AG10803 (cell line): ENCODE results near the gene H6PD.
A peak's percentile ranks its signal among the peaks of the same experiment; 100 is the strongest.

Experiments
- DNase-seq: peaks from one replicate; pipeline ENCODE4 v3.0.0; 2010; ENCODE audit warnings: low read depth
- H3K4me3 ChIP-seq: 2 replicates; pipeline ENCODE4 v1.5.1; 2011; ENCODE audit warnings: mild to moderate bottlenecking, low read length, control low read depth
- TF ChIP-seq, protein P1 (sequence below): conservative IDR thresholded peaks from 2 replicates; pipeline ENCODE4 v1.5.1; 2011; ENCODE audit warnings: mild to moderate bottlenecking, low read length, control low read depth, inconsistent platforms

H6PD gene

DNA sequence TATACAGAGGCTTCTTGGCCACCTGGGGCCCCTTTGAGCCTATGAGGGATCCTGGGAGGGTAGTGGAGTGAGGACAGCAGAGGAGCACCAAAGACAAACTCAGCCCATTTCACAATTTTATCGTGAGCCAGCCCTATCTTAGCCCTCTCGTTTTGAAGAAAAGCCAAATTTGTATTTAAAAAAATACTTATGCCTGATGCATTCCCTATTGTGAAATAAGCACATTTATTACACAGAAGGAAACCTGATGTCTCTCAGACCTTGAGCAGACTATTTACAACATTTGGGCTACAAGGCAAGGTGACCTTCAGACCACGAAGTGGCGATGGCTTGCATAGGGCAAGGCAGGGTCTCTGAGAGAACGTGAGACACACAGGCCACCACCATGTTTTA is 41.3 kb upstream of the H6PD start:
- DNase-seq: peak; percentile 63
- no peak overlapping the region for H3K4me3 ChIP-seq
- TF ChIP-seq, protein P1, sequence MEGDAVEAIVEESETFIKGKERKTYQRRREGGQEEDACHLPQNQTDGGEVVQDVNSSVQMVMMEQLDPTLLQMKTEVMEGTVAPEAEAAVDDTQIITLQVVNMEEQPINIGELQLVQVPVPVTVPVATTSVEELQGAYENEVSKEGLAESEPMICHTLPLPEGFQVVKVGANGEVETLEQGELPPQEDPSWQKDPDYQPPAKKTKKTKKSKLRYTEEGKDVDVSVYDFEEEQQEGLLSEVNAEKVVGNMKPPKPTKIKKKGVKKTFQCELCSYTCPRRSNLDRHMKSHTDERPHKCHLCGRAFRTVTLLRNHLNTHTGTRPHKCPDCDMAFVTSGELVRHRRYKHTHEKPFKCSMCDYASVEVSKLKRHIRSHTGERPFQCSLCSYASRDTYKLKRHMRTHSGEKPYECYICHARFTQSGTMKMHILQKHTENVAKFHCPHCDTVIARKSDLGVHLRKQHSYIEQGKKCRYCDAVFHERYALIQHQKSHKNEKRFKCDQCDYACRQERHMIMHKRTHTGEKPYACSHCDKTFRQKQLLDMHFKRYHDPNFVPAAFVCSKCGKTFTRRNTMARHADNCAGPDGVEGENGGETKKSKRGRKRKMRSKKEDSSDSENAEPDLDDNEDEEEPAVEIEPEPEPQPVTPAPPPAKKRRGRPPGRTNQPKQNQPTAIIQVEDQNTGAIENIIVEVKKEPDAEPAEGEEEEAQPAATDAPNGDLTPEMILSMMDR: no peak

DNA sequence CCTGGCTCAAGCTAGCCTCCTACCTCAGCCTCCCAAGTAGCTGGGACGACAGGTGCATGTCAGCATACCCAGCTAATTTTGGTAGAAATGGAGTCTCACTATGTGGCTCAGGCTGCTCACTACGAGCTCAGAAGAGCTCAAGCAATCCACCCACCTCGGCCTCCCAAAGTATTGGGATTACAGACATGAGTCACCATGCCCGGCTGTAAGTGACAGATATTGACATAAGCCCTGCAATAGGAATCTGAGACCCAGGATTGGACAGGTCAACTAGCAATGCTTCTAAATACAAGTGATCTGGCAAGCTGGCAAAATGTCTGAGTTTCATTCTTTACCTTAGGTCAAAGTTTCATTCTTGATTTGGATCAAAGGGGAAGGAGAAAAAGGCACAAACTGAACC is 40.5 kb upstream of the H6PD start:
- DNase-seq: no peak

DNA sequence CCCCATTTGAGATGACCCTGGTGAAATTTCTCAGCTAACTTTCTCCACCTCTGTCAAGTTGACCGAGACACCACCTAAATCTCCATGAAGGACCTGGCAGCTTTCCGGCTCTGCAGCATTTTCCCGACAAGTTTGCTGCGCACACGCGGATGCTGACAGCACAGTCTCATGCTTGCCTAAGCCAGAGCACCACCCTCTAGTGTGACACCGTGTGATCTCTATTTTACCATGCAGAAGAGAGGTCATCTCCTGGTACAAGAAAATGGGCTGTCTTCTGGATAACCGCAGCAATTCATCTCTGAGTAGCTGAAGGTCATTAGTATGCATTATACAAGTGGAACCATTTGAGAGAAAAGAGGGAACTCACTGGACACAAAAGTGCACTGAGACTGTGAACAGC is 38.9 kb upstream of the H6PD start:
- TF ChIP-seq, protein P1: no peak
- no peak for DNase-seq
- no peak overlapping the region for H3K4me3 ChIP-seq

More for the DNA sequence above, 40.5 kb upstream of the H6PD start:
- TF ChIP-seq, protein P1: no peak
- H3K4me3 ChIP-seq: no peak overlapping the region

DNA sequence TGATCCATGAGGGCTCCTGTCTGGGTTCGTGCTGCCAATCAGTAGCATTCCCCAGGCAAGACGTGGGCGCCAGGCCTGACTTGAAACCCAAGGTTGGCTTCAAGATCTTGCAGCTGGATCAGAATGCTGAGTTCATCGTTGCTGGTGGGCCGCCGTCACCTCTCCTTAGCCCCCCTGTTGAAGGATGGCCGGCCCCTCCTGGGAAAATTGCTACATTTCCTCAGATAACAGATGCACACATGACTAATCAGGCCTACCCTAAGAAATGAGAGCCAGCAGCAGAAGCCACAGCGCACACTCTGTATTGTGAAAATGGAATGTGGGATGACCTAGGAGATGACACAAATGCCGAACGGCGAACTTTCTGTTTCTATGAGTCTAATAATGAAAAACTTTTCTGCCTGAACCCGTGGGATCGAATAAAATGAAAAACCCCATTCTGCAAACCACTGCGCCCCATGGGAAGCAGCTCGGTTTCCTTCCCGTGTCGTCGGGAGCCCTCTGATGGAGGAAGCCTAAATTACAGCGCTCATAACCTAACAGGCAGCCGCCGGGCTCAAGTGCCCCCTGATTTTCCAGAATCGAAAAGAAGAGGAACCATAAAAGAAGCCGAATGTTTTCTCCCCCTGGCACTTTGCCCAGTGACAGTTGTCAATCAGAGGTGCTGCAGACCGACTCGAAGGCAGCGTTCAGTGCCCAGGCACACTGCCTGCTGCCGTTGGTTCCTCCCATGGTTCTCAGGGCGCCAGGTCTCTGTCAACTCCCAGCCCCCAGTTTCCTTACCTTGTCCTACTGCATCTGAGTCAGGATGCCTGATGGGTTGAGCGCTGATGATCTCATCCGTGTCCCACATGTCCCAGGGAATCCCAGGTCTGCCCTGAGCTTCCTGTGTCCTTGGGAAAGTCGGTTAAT is 38.2 kb upstream of the H6PD start:
- peak overlapping the region; percentile 37 for H3K4me3 ChIP-seq
- DNase-seq: peak; percentile 92
- TF ChIP-seq, protein P1: peak; percentile 66

DNA sequence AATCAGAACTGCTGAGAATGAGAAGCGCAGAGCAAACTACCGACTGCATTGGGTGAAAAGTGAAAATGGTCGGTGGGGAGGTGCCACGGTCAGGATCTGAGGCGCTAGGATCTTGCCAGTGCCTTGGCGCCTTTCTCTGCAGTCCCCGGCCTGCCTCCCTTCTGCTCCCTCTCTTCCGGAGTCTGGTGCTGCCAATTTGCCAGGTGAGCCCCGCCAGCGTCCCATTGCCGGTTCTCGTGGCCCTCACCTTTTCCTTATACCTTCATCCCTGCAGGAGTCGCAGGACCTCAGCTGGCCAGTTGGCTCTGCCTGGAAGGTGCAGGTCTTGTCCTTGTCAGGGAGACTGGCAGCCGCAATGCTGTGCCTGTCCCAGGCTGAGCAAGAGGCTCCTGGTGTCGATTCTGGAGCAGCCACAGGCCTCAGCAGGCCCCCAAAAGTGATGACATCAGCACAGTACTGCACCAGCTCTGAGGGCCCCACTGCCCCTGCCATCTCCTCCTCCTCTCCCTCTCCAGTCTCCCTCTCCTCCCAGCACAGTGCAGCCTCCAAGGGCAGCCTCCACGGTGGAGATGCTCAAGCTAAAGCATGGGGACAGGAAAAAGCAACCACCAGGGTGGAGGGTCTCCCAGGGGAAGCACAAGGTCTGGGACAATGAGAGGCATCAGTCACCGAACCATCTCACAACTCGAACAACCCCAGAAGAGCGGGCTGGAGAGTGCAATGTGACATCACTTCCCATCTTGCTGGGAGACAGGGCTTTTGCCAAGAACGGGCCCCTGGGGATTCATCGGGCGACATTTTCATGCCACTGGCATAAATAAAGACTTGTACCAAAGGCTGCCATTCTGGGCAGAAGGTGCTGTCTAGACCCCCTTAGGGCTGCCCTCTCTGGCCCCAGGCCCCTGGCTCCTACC is 37.1 kb upstream of the H6PD start:
- TF ChIP-seq, protein P1: no peak

DNA sequence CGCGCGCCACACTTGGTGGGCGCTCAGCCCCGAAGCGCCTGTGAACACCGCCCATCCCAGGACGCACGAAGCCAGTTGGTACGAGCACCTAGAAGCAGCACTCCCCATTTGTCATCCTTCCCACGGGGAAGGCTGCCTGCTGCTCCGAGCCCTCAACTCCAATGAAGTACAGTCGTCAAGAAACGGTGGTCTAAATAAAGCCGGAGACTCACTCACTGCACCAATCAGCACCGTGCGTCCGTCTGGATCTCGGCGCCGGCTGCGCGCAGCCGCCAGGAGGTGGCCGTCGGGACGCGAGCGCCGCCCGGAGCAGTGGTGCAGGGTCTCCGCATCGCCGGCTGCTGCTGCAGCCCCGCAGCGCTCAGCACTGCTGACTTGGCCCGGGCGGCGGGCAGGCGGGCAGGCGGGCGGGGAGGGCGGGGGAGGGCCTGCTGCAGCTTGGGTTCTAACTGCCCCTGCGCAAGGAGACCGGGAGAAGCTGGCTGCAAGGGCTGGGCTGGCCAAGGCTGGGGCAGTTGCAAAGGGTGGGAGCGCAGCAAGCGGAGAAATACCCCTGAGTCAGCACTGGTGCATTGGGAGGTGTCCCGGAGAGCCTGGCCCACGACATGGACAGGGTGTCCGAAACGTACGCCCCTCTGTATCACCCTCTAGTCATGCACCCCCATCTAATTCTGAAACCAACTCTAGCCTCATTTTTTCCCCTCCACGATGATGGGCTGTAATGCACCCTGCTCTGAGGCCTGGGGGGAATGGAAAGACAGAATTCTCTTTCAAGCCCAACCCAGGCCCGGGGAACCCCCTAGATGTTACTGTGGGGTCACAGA is 35.8 kb upstream of the H6PD start:
- TF ChIP-seq, protein P1: peak; percentile 14; the same call in 1 of the 2 replicates
- peak overlapping the region; percentile 47 for H3K4me3 ChIP-seq
- DNase-seq: peak; percentile 26

More for the DNA sequence above, 37.1 kb upstream of the H6PD start:
- DNase-seq: no peak
- no peak overlapping the region for H3K4me3 ChIP-seq
